Neural cell (in vitro differentiated cells): Measurements from ENCODE around the gene MOGAT3. TPM values are rescaled to one million over a fixed set of nuclear protein-coding genes. Genes with fewer than 3 reads are reported as not detected.

Experiments used
- H2AFZ ChIP-seq: fragments of 200-600, 300-800 bp; sonication (generic), shearing (Covaris generic); 2 replicates; pipeline ENCODE4 v1.6.0; 2014; ENCODE audit warnings: low read depth, mild to moderate bottlenecking, antibody characterized with exemption, low read length, moderate library complexity
- H3F3A ChIP-seq: fragments of 200-600 bp; shearing (Covaris generic); 2 replicates; pipeline ENCODE4 v1.6.1; 2016; ENCODE audit warnings: mild to moderate bottlenecking, moderate library complexity, mixed read lengths, antibody characterized with exemption, low read length; ENCODE audit not compliant: insufficient read depth, poor library complexity, severe bottlenecking
- H3K27ac ChIP-seq: fragments of 200-600, 300-800 bp; sonication (generic), shearing (Covaris generic); 2 replicates; pipeline ENCODE4 v1.5.1; 2014; ENCODE audit warnings: mild to moderate bottlenecking, low read length, moderate library complexity
- H3K27me3 ChIP-seq: fragments of 300-800, 200-600 bp; sonication (generic), shearing (Covaris generic); 2 replicates; pipeline ENCODE4 v1.6.0; 2014; ENCODE audit warnings: mild to moderate bottlenecking, low read depth, low read length, moderate library complexity; ENCODE audit not compliant: insufficient read depth
- H3K36me3 ChIP-seq: fragments of 300-800, 200-600 bp; sonication (generic), shearing (Covaris generic); 2 replicates; pipeline ENCODE4 v1.5.1; 2014; ENCODE audit warnings: mild to moderate bottlenecking, antibody characterized with exemption, low read length, moderate library complexity; ENCODE audit not compliant: insufficient read depth
- H3K4me2 ChIP-seq: fragments of 300-800, 200-600 bp; sonication (generic), shearing (Covaris generic); 2 replicates; pipeline ENCODE4 v1.6.0; 2014; ENCODE audit warnings: mild to moderate bottlenecking, low read length
- H3K4me3 ChIP-seq: fragments of 300-800, 200-600 bp; sonication (generic), shearing (Covaris generic); 2 replicates; pipeline ENCODE4 v1.5.1; 2014; ENCODE audit warnings: mild to moderate bottlenecking, low read length, moderate library complexity
- H3K79me2 ChIP-seq: fragments of 200-600 bp; shearing (Covaris generic); replicated peaks from 2 replicates; pipeline ENCODE4 v1.6.0; 2014; ENCODE audit warnings: mild to moderate bottlenecking, low read length, moderate library complexity; ENCODE audit not compliant: insufficient read depth
- H3K9ac ChIP-seq: fragments of 300-800, 200-600 bp; sonication (generic), shearing (Covaris generic); 2 replicates; pipeline ENCODE4 v1.6.1; 2016; ENCODE audit warnings: mild to moderate bottlenecking, low read length, mixed read lengths
- H3K9me2 ChIP-seq: fragments of 200-600 bp; shearing (Covaris generic); 2 replicates; pipeline ENCODE4 v1.6.1; 2016; ENCODE audit warnings: mild to moderate bottlenecking, low read length, mixed read lengths; ENCODE audit not compliant: insufficient read depth
- H3K9me3 ChIP-seq: fragments of 200-600, 300-800 bp; sonication (generic), shearing (Covaris generic); 2 replicates; pipeline ENCODE4 v1.6.1; 2016; ENCODE audit warnings: mild to moderate bottlenecking, mixed run types, low read length, moderate library complexity, mixed read lengths
- H4K20me1 ChIP-seq: fragments of 200-600 bp; shearing (Covaris generic); 2 replicates; pipeline ENCODE4 v1.6.1; 2016; ENCODE audit warnings: mild to moderate bottlenecking, mixed run types; ENCODE audit not compliant: insufficient read depth
- CTCF ChIP-seq: fragments of 450-650 bp; IDR thresholded peaks from 2 replicates; pipeline ENCODE4 v1.5.1; 2014; ENCODE audit warnings: antibody characterized with exemption, mild to moderate bottlenecking, moderate library complexity; ENCODE audit not compliant: poor library complexity, severe bottlenecking
- EP300 ChIP-seq: fragments of 450-650 bp; conservative IDR thresholded peaks from 2 replicates; pipeline ENCODE4 v1.6.1; 2014; ENCODE audit warnings: antibody characterized with exemption, mild to moderate bottlenecking, moderate library complexity; ENCODE audit not compliant: poor library complexity, severe bottlenecking
- EZH2 ChIP-seq: fragments of 200-600, 300-800 bp; shearing (Covaris generic), sonication (generic); IDR thresholded peaks from 2 replicates; pipeline ENCODE4 v1.6.1; 2014; ENCODE audit warnings: antibody characterized with exemption, low read length, borderline replicate concordance, mild to moderate bottlenecking; ENCODE audit not compliant: insufficient read depth, poor library complexity, severe bottlenecking
- MXI1 ChIP-seq: fragments of 450-650 bp; conservative IDR thresholded peaks from 2 replicates; pipeline ENCODE4 v1.6.1; 2014; ENCODE audit warnings: antibody characterized with exemption, mild to moderate bottlenecking; ENCODE audit not compliant: poor library complexity, severe bottlenecking
- POLR2AphosphoS5 ChIP-seq: IDR thresholded peaks from 2 replicates; pipeline ENCODE4 v1.6.1; 2012
- RAD21 ChIP-seq: fragments of 450-650 bp; conservative IDR thresholded peaks from 2 replicates; pipeline ENCODE4 v1.6.1; 2014; ENCODE audit warnings: antibody characterized with exemption, mild to moderate bottlenecking, moderate library complexity
- REST ChIP-seq: IDR thresholded peaks from 2 replicates; pipeline ENCODE4 v1.6.1; 2012; ENCODE audit warnings: borderline replicate concordance
- SMC3 ChIP-seq: fragments of 450-650 bp; conservative IDR thresholded peaks from 2 replicates; pipeline ENCODE4 v1.6.1; 2014; ENCODE audit warnings: antibody characterized with exemption, mild to moderate bottlenecking, moderate library complexity; ENCODE audit not compliant: poor library complexity
- TAF1 ChIP-seq: IDR thresholded peaks from 2 replicates; pipeline ENCODE4 v1.6.1; 2012; ENCODE audit warnings: low read depth
- polyA plus RNA-seq: library from polyadenylated mRNA; depleted of rRNA; stranded (reverse); fragments of >200 nt; gene quantifications from 2 replicates; pipeline ENCODE4 v1.2.3, GENCODE V29; 2014

The MOGAT3 gene
- polyA plus RNA-seq, 1 donor from 2014 or later = not detected

DNA sequence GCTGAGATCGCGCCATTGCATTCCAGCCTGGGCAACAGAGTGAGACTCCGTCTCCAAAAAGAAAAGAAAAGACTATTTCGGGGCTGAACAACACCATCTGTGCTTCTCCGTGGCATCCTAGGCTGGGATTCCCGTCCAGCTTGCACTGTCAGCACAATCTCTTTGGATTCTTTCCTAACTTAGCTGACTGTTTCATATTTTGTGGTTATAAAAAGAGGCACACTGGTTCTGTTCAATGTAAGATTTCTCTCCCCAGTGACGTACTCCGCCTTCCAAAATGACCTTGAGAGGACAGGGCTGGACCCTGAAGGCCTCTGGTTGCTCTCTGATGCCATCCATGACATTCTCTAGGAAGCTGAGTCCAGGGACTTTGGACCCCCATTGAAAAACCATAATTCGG, 25.9 kb upstream of the MOGAT3 start:
- Histone ChIP-seq H3K9me2 (no peaks in the 10 kb centered on the region), H3F3A (no peaks in the 10 kb centered on the region), H3K27me3 (no peaks in the 10 kb centered on the region), H3K27ac (no peak overlapping the region), H2AFZ (no peak overlapping the region), H4K20me1 (no peaks in the 10 kb centered on the region), H3K4me3 (no peak overlapping the region), H3K9me3 (no peaks in the 10 kb centered on the region), H3K36me3 (no peaks in the 10 kb centered on the region), H3K9ac (no peak overlapping the region), H3K4me2 (no peak overlapping the region), H3K79me2 (no peaks in the 10 kb centered on the region)
- TF ChIP-seq CTCF (no peak), REST (no peak), RAD21 (no peak), EP300 (no peak), POLR2AphosphoS5 (no peak), EZH2 (no peak), TAF1 (no peak), MXI1 (no peak), SMC3 (no peak)

- no peaks in the 10 kb centered on the region for H3F3A ChIP-seq
- H3K4me2 ChIP-seq = no peak overlapping the region
- H2AFZ ChIP-seq = no peak overlapping the region
- H3K9me3 ChIP-seq = no peaks in the 10 kb centered on the region
- no peaks in the 10 kb centered on the region for H4K20me1 ChIP-seq
- H3K79me2 ChIP-seq = no peaks in the 10 kb centered on the region
- no peaks in the 10 kb centered on the region for H3K27me3 ChIP-seq
- no peaks in the 10 kb centered on the region for H3K9me2 ChIP-seq
- no peak overlapping the region for H3K9ac ChIP-seq
- H3K4me3 ChIP-seq = no peak overlapping the region
- no peaks in the 10 kb centered on the region for H3K36me3 ChIP-seq
- TF ChIP-seq POLR2AphosphoS5 = no peak
- H3K27ac ChIP-seq = no peak overlapping the region
Observed at GRCh38 chr7:101225650-101226049, 24.8 kb upstream of the MOGAT3 start.

DNA sequence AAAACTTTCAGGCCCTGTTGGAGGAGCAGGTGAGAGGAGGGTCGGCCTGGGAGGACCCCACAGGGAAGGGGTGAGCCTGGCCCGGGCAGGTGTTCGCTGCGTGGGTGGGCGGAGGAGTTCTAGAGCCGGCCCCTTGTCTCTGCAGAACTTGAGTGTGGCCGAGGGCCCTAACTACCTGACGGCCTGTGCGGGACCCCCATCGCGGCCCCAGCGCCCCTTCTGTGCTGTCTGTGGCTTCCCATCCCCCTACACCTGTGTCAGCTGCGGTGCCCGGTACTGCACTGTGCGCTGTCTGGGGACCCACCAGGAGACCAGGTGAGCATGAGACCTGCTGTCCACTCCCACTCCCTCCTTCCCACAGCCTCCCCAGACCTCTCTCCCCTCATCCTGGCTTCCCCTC, 22.7 kb upstream of the MOGAT3 start:
- H3K36me3 ChIP-seq = no peaks in the 10 kb centered on the region
- H3K27ac ChIP-seq = no peak overlapping the region
- no peak overlapping the region for H2AFZ ChIP-seq
- no peaks in the 10 kb centered on the region for H3F3A ChIP-seq
- H3K4me2 ChIP-seq = no peak overlapping the region
- no peaks in the 10 kb centered on the region for H3K9me3 ChIP-seq
- no peaks in the 10 kb centered on the region for H3K9me2 ChIP-seq
- no peaks in the 10 kb centered on the region for H3K27me3 ChIP-seq
- no peak overlapping the region for H3K9ac ChIP-seq
- peaks cover 11% of the 10 kb centered on the region for H3K79me2 ChIP-seq
- no peak overlapping the region for H3K4me3 ChIP-seq
- TF ChIP-seq TAF1 = no peak
- no peak for TF ChIP-seq RAD21
- no peak for TF ChIP-seq SMC3
- TF ChIP-seq EZH2 = no peak
- TF ChIP-seq MXI1 = no peak
- TF ChIP-seq POLR2AphosphoS5 = no peak
- TF ChIP-seq EP300 = no peak
- no peak for TF ChIP-seq REST
- no peak for TF ChIP-seq CTCF
- no peaks in the 10 kb centered on the region for H4K20me1 ChIP-seq
